K562 (cell line): ENCODE data around the gene POFUT2. TPM values are rescaled to one million over a fixed set of nuclear protein-coding genes. Genes with fewer than 3 reads are reported as not detected.

ENCODE experiments used
- ATAC-seq: fragments of 200-7000 bp; cut with Tn5 transposase; 3 replicates; pipeline ENCODE4 v1.9.1; 2020; ENCODE audit warnings: moderate library complexity
- BruUV-seq: library from RNA; stranded (reverse); fragments of 400-500 nt; replicated peaks from 2 replicates; lab custom pipeline; 2021; lab: Mats Ljungman, UMichigan
- CTCF ChIA-PET: fragments of 300-600 bp; formaldehyde crosslinking; extraction: SDS; loops from one replicate; lab custom pipeline; 2021; ENCODE audit warnings: low intra/inter-chr PET ratio; lab: Yijun Ruan, JAX
- POLR2A ChIA-PET: fragments of 300-600, 350-650 bp; sonication (Branson Sonifier 250); formaldehyde crosslinking; extraction: SDS; loops from one replicate; lab custom pipeline; 2021; ENCODE audit warnings: antibody characterized with exemption, inconsistent platforms; lab: Yijun Ruan, JAX
- DNase-seq, 4 experiments: peaks; one replicate each; pipeline versions ENCODE4 v3.0.0 to v3.0.0-alpha.2; 2011 to 2018; ENCODE audit warnings: low spot score in 3 of 4, mixed read lengths in 3 of 4; ENCODE audit errors: extremely low read depth in 1 of 4
- FAIRE-seq: peaks from 2 replicates; lab custom pipeline; 2011; peaks lifted over from hg19 to GRCh38; lab: Jason Lieb, UNC
- H2AFZ ChIP-seq: 2 replicates; pipeline ENCODE4 v1.6.0; 2011; ENCODE audit warnings: low read depth, low read length, control low read depth, inconsistent platforms
- H3K27ac ChIP-seq: fragments of 200-600 bp; 3 replicates; pipeline ENCODE4 v1.8.0; 2011; ENCODE audit warnings: low read depth, mild to moderate bottlenecking, control low read depth, inconsistent platforms, low read length, moderate library complexity, mixed read lengths; ENCODE audit errors: extremely low read depth
- H3K27me3 ChIP-seq, 2 experiments: fragments of 300-600 bp in 1 of 2; 2 replicates in 1 of 2; 3 replicates in 1 of 2; pipeline versions ENCODE4 v1.6.0 to v1.8.0; 2011; ENCODE audit warnings: inconsistent platforms in 2 of 2, low read length in 2 of 2, mild to moderate bottlenecking in 1 of 2, mixed read lengths in 1 of 2, moderate library complexity in 1 of 2; ENCODE audit not compliant: control insufficient read depth in 2 of 2, insufficient read depth in 2 of 2
- H3K36me3 ChIP-seq: fragments of 300-600 bp; 3 replicates; pipeline ENCODE4 v1.8.0; 2011; ENCODE audit warnings: mild to moderate bottlenecking, low read length, inconsistent platforms; ENCODE audit not compliant: control insufficient read depth, insufficient read depth
- H3K4me1 ChIP-seq, 2 experiments: fragments of 200-600 bp in 1 of 2; replicated peaks in 1 of 2; 2 replicates in 1 of 2; 3 replicates in 1 of 2; pipeline versions ENCODE4 v1.5.1 to v1.8.0; 2011; ENCODE audit warnings: inconsistent platforms in 2 of 2, low read length in 2 of 2, mild to moderate bottlenecking in 1 of 2, mixed read lengths in 1 of 2, moderate library complexity in 1 of 2; ENCODE audit not compliant: control insufficient read depth in 2 of 2, insufficient read depth in 2 of 2
- H3K4me2 ChIP-seq: 2 replicates; pipeline ENCODE4 v1.6.1; 2011; ENCODE audit warnings: low read length, control low read depth, inconsistent platforms, mixed read lengths; ENCODE audit not compliant: insufficient read depth
- H3K4me3 ChIP-seq: fragments of 200-600 bp; sonication (generic), shearing (Covaris generic); 2 replicates; pipeline ENCODE4 v1.5.1; 2016; ENCODE audit warnings: control low read depth, inconsistent platforms
- H3K79me2 ChIP-seq: fragments of 200-600 bp; 3 replicates; pipeline ENCODE4 v1.8.0; 2011; ENCODE audit warnings: low read length, inconsistent platforms; ENCODE audit not compliant: control insufficient read depth, insufficient read depth
- H3K9ac ChIP-seq, 2 experiments: 2 replicates each; pipeline versions ENCODE4 v1.6.0 to v1.6.1; 2011; ENCODE audit warnings: low read depth in 2 of 2, low read length in 2 of 2, control low read depth in 1 of 2, inconsistent platforms in 1 of 2, mild to moderate bottlenecking in 1 of 2, mixed read lengths in 1 of 2; ENCODE audit not compliant: insufficient read depth in 1 of 2
- H3K9me1 ChIP-seq: one replicate; pipeline ENCODE4 v1.6.0; 2011; ENCODE audit warnings: inconsistent platforms, mild to moderate bottlenecking, low read length, moderate library complexity; ENCODE audit not compliant: control insufficient read depth, insufficient read depth
- H3K9me3 ChIP-seq: replicated peaks from 2 replicates; pipeline ENCODE4 v1.5.1; 2011; ENCODE audit warnings: low read depth, low read length, inconsistent platforms; ENCODE audit not compliant: control insufficient read depth, insufficient read depth
- H4K20me1 ChIP-seq: replicated peaks from 2 replicates; pipeline ENCODE4 v1.6.1; 2011; ENCODE audit warnings: low read length, inconsistent platforms, mixed read lengths; ENCODE audit not compliant: control insufficient read depth, insufficient read depth
- FOSL1 ChIP-seq: fragments of 200-800 bp; sonication (Bioruptor generic); conservative IDR thresholded peaks from 2 replicates; pipeline ENCODE4 v1.6.1; 2016; ENCODE audit warnings: missing genetic modification characterization, missing compliant biosample characterization
- WGBS: fragments of 100-300 bp; shearing (Covaris generic); methylation state at CpG from one replicate; pipeline ENCODE4 v1.1.6; 2016; ENCODE audit warnings: low coverage, mixed read lengths; ENCODE audit not compliant: insufficient coverage; ENCODE audit errors: missing lambda C conversion rate; 5-methylcytosine and 5-hydroxymethylcytosine counted together
- in situ Hi-C: fragments of 300-500 bp; cut with MboI; formaldehyde crosslinking; loops from 4 replicates; pipeline ENCODE4 v1.15.0; 2018; ENCODE audit warnings: inconsistent platforms, mixed read lengths
- intact Hi-C: fragments of 100-400 bp; cut with micrococcal nuclease; formaldehyde crosslinking; loops from 2 replicates; pipeline ENCODE4 v1.14.2; 2022
- polyA plus RNA-seq, 8 experiments: library from polyadenylated mRNA; depleted of rRNA in 4 of 8; stranded (reverse) in 5 of 8; unstranded in 3 of 8; fragments of >200 nt; fragmentation: Nextera tagmentation in 2 of 8; fragmentation: Illumina TruSeq in 1 of 8; extraction: Ambion mirVana in 2 of 8; extraction: Trizol in 1 of 8; gene quantifications; 2 replicates each; pipeline versions ENCODE4 v1.2.1 to v1.2.3, GENCODE V29; 2011 to 2014; ENCODE audit warnings: inconsistent platforms in 1 of 8, missing spikeins in 1 of 8
- total RNA-seq, 7 experiments: library from RNA; depleted of rRNA in 6 of 7; stranded (reverse); fragments of >200 nt in 6 of 7; fragmentation: Illumina TruSeq in 2 of 7; extraction: Trizol in 2 of 7; gene quantifications; 2 replicates each; pipeline versions ENCODE4 v1.2.1 to v1.2.3, GENCODE V29; 2011 to 2021; ENCODE audit warnings: low replicate concordance in 1 of 7
- TF ChIP-seq, protein P1 (sequence below): sonication (generic); formaldehyde crosslinking; IDR thresholded peaks from 2 replicates; pipeline ENCODE4 v1.5.0; 2020; ENCODE audit warnings: missing genetic modification reagents

The POFUT2 gene
- total and polyA plus RNA-seq, 9 of the 15 experiments (the other 6 are each of a cell fraction or from before 2014, with no cell fraction given) = 1.1 to 24.2 (median 11.0) TPM

DNA sequence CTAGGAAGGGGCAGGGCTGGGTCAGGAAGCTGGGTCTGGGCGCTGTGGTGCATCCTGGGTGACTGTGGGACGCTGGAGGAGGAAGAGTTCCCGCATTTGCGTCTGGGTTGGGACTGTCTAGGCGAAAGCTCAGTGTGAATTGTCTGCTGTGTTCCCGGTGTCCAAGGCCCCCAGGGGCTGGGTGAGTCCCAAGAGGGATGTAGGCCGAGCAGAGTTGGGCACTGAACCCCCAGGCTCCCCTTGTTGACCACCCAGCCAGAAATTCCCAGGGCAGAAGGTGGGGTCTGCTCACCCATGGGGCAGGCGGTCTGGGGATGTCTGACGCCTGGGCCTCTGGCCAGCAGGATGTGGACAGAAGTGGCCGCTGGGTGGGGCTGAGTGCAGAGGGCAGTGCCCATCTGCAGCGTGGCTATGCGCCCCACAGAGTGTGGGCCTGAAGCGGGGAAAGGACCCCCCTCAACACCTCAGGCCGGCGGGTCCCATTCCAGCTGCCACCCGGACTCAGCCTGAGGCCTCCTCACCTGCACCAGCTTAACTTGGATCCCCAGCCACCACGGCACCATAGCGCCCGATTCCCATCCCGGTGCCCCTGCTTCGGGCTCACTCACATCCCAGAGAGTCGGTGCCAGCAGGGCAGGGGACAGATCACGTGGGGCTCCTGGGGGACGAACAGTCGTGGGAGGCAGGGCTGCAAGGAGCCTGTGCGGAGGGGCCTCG is 37.0 kb upstream of the POFUT2 start:
- H2AFZ ChIP-seq = no peak overlapping the region
- in situ Hi-C loops = no loop called here
- intact Hi-C loops = no loop called here
- H3K36me3 ChIP-seq = no peaks in the 10 kb centered on the region
- FAIRE-seq = no peak
- H3K9me1 ChIP-seq = no peaks in the 10 kb centered on the region
- H3K4me1 ChIP-seq = peaks cover 0 to 79% of the 10 kb centered on the region in 2 experiments; a peak in 2 of 5 replicates
- H3K9me3 ChIP-seq = no peaks in the 10 kb centered on the region
- no peaks in the 10 kb centered on the region for H3K79me2 ChIP-seq
- ChIA-PET CTCF (no interaction called here), POLR2A (interaction anchor here (0.6 to 1.4 kb wide), 2 partner anchors 11 to 16 kb away, joined by 3 to 5 read pairs; no protein-coding TSS in a partner anchor)
- H3K27me3 ChIP-seq = peaks cover 32 to 72% of the 10 kb centered on the region in 2 experiments; a peak in 4 of 5 replicates
- WGBS = 34% methylated on average over 26 of the region's 27 CpGs
- TF ChIP-seq FOSL1 (tag) = no peak
- TF ChIP-seq, protein P1, sequence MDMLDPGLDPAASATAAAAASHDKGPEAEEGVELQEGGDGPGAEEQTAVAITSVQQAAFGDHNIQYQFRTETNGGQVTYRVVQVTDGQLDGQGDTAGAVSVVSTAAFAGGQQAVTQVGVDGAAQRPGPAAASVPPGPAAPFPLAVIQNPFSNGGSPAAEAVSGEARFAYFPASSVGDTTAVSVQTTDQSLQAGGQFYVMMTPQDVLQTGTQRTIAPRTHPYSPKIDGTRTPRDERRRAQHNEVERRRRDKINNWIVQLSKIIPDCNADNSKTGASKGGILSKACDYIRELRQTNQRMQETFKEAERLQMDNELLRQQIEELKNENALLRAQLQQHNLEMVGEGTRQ (CRISPR knock-in tag) = peak; percentile 16; the same call in 1 of the 2 replicates
- ATAC-seq = no peak
- DNase-seq = no peak
- no peak overlapping the region for H3K4me3 ChIP-seq
- no peak overlapping the region for H3K27ac ChIP-seq
- 0 out of 4 replicates have a peak overlapping the region, but pooled peaks of 1 of the 2 experiments have one; percentile 52 for H3K9ac ChIP-seq
- H4K20me1 ChIP-seq = peaks cover 36% of the 10 kb centered on the region
- no peak overlapping the region for H3K4me2 ChIP-seq
- no TSS peak for BruUV-seq
